Dendritic cell treated with granulocyte-macrophage colony-stimulating factor and Interleukin-4, amounts not matched to agents 40 ng/mL and 50 ng/mL, for 4 days (primary cell): ENCODE results near the gene SH2D3A.
A peak's percentile ranks its signal among the peaks of the same experiment; 100 is the strongest.
"Not testable (repeated sequence)": the region's sequence is repeated elsewhere in the genome, so short reads cannot be mapped to it uniquely, and the experiment has no call there.

Experiments used
- H3K27ac Mint-ChIP-seq: one replicate; pipeline ENCODE4 v1.8.0; 2022; ENCODE audit warnings: mild to moderate bottlenecking, mixed read lengths
- H3K27me3 Mint-ChIP-seq: one replicate; pipeline ENCODE4 v1.8.0; 2022; ENCODE audit warnings: mild to moderate bottlenecking, mixed read lengths
- H3K36me3 Mint-ChIP-seq: one replicate; pipeline ENCODE4 v1.8.0; 2022; ENCODE audit warnings: low read depth, mixed read lengths
- H3K4me1 Mint-ChIP-seq: one replicate; pipeline ENCODE4 v1.8.0; 2022; ENCODE audit warnings: low read depth, mixed read lengths
- H3K4me3 Mint-ChIP-seq: one replicate; pipeline ENCODE4 v1.8.0; 2022; ENCODE audit warnings: mild to moderate bottlenecking, moderate library complexity, mixed read lengths
- H3K9me3 Mint-ChIP-seq: one replicate; pipeline ENCODE4 v1.8.0; 2022; ENCODE audit warnings: mixed read lengths
- intact Hi-C: fragments of 100-400 bp; cut with micrococcal nuclease; formaldehyde crosslinking; loops from one replicate; pipeline ENCODE4 v1.15.0; 2022

SH2D3A gene

GRCh38 chr19:6762253-6762797 is 4.9 kb downstream of the SH2D3A start:
- H3K27ac Mint-ChIP-seq, H3K9me3 Mint-ChIP-seq, H3K4me3 Mint-ChIP-seq, intact Hi-C loops, H3K36me3 Mint-ChIP-seq: not testable (repeated sequence)
- H3K27me3 Mint-ChIP-seq = peaks cover 18% of the 10 kb centered on the region
- H3K4me1 Mint-ChIP-seq = peaks cover 18% of the 10 kb centered on the region

GRCh38 chr19:6761053-6761676 is 6.1 kb downstream of the SH2D3A start:
- H3K4me1 Mint-ChIP-seq = peaks cover 8% of the 10 kb centered on the region
- no peak overlapping the region for H3K4me3 Mint-ChIP-seq
- no peaks in the 10 kb centered on the region for H3K9me3 Mint-ChIP-seq
- intact Hi-C loops = no loop called here
- H3K27me3 Mint-ChIP-seq = peaks cover 14% of the 10 kb centered on the region
- no peak overlapping the region for H3K27ac Mint-ChIP-seq
- no peaks in the 10 kb centered on the region for H3K36me3 Mint-ChIP-seq

GRCh38 chr19:6760606-6761005 is 6.6 kb downstream of the SH2D3A start:
- intact Hi-C loops = no loop called here

GRCh38 chr19:6754653-6755463 is 12.4 kb downstream of the SH2D3A start:
- Mint-ChIP-seq H3K36me3 (peaks cover 31% of the 10 kb centered on the region), H3K9me3 (no peaks in the 10 kb centered on the region)
- intact Hi-C loops = no loop called here

More at GRCh38 chr19:6760606-6761005, 6.6 kb downstream of the SH2D3A start:
- Mint-ChIP-seq H3K9me3 (no peaks in the 10 kb centered on the region), H3K27me3 (peaks cover 10% of the 10 kb centered on the region), H3K27ac (no peak overlapping the region), H3K4me1 (peaks cover 5% of the 10 kb centered on the region), H3K4me3 (no peak overlapping the region), H3K36me3 (no peaks in the 10 kb centered on the region)

GRCh38 chr19:6754136-6754535 is 13.1 kb downstream of the SH2D3A start:
- H3K4me3 Mint-ChIP-seq = peak overlapping the region; percentile 89
- H3K4me1 Mint-ChIP-seq = peaks cover 28% of the 10 kb centered on the region
- peaks cover 22% of the 10 kb centered on the region for H3K27me3 Mint-ChIP-seq
- peaks cover 38% of the 10 kb centered on the region for H3K36me3 Mint-ChIP-seq
- no peaks in the 10 kb centered on the region for H3K9me3 Mint-ChIP-seq
- no peak overlapping the region for H3K27ac Mint-ChIP-seq
- intact Hi-C loops = no loop called here

More at GRCh38 chr19:6754653-6755463, 12.4 kb downstream of the SH2D3A start:
- peaks cover 22% of the 10 kb centered on the region for H3K27me3 Mint-ChIP-seq
- peaks cover 28% of the 10 kb centered on the region for H3K4me1 Mint-ChIP-seq
- H3K4me3 Mint-ChIP-seq = no peak overlapping the region
- no peak overlapping the region for H3K27ac Mint-ChIP-seq

GRCh38 chr19:6753178-6754031 is 13.8 kb downstream of the SH2D3A start:
- Mint-ChIP-seq H3K4me3 (peak overlapping the region; percentile 89), H3K27ac (peak overlapping the region; percentile 89), H3K4me1 (peaks cover 28% of the 10 kb centered on the region), H3K36me3 (peaks cover 43% of the 10 kb centered on the region), H3K9me3 (no peaks in the 10 kb centered on the region), H3K27me3 (peaks cover 19% of the 10 kb centered on the region)
- intact Hi-C loops = loop anchor here (2.0 kb wide), 1 partner anchor 15 kb away; the partner anchor contains the start of gene TRIP10

- peak overlapping the region; percentile 89 for H3K4me3 Mint-ChIP-seq
- H3K27ac Mint-ChIP-seq = peak overlapping the region; percentile 89
- H3K27me3 Mint-ChIP-seq = peaks cover 19% of the 10 kb centered on the region
- no peaks in the 10 kb centered on the region for H3K9me3 Mint-ChIP-seq
- H3K36me3 Mint-ChIP-seq = peaks cover 52% of the 10 kb centered on the region
- intact Hi-C loops = loop anchor here (2.0 kb wide), 1 partner anchor 14 kb away; the partner anchor contains the start of gene TRIP10
- peaks cover 27% of the 10 kb centered on the region for H3K4me1 Mint-ChIP-seq
Observed at GRCh38 chr19:6752256-6753177, 14.7 kb downstream of the SH2D3A start.

GRCh38 chr19:6751189-6751588 is 16.0 kb downstream of the SH2D3A start:
- H3K9me3 Mint-ChIP-seq = no peaks in the 10 kb centered on the region
- no peak overlapping the region for H3K27ac Mint-ChIP-seq
- H3K4me3 Mint-ChIP-seq = no peak overlapping the region
- peaks cover 23% of the 10 kb centered on the region for H3K4me1 Mint-ChIP-seq
- peaks cover 65% of the 10 kb centered on the region for H3K36me3 Mint-ChIP-seq
- intact Hi-C loops = no loop called here
- H3K27me3 Mint-ChIP-seq = peaks cover 14% of the 10 kb centered on the region

- intact Hi-C loops = no loop called here
- Mint-ChIP-seq H3K9me3 (no peaks in the 10 kb centered on the region), H3K27ac (no peak overlapping the region), H3K4me3 (no peak overlapping the region), H3K4me1 (peaks cover 23% of the 10 kb centered on the region), H3K27me3 (peaks cover 17% of the 10 kb centered on the region), H3K36me3 (peaks cover 76% of the 10 kb centered on the region)
Observed at GRCh38 chr19:6750062-6750461, 17.2 kb downstream of the SH2D3A start.

GRCh38 chr19:6748543-6748942 is 18.7 kb downstream of the SH2D3A start:
- H3K27me3 Mint-ChIP-seq = peaks cover 19% of the 10 kb centered on the region
- H3K4me1 Mint-ChIP-seq, H3K27ac Mint-ChIP-seq, H3K9me3 Mint-ChIP-seq, H3K4me3 Mint-ChIP-seq, intact Hi-C loops: not testable (repeated sequence)
- peaks cover 91% of the 10 kb centered on the region for H3K36me3 Mint-ChIP-seq

GRCh38 chr19:6745965-6746364 is 21.3 kb downstream of the SH2D3A start:
- Mint-ChIP-seq H3K36me3 (peaks cover 86% of the 10 kb centered on the region), H3K9me3 (no peaks in the 10 kb centered on the region), H3K4me1 (peaks cover 4% of the 10 kb centered on the region), H3K4me3 (no peak overlapping the region), H3K27ac (no peak overlapping the region), H3K27me3 (peaks cover 24% of the 10 kb centered on the region)
- intact Hi-C loops = no loop called here

- H3K27ac Mint-ChIP-seq = no peak overlapping the region
Observed at GRCh38 chr19:6744381-6745301, 22.6 kb downstream of the SH2D3A start.

More at GRCh38 chr19:6744381-6745301, 22.6 kb downstream of the SH2D3A start:
- H3K36me3 Mint-ChIP-seq = peaks cover 73% of the 10 kb centered on the region
- peaks cover 24% of the 10 kb centered on the region for H3K27me3 Mint-ChIP-seq
- no peak overlapping the region for H3K4me3 Mint-ChIP-seq
- intact Hi-C loops = no loop called here
- peaks cover 7% of the 10 kb centered on the region for H3K4me1 Mint-ChIP-seq
- H3K9me3 Mint-ChIP-seq = no peaks in the 10 kb centered on the region
